Colonic mucosa (tissue), 4 donors: Measurements from ENCODE around the gene IYD. TPM values are rescaled to one million over a fixed set of nuclear protein-coding genes. Genes with fewer than 3 reads are reported as not detected.

Source experiments
- DNase-seq: peaks from one replicate; pipeline ENCODE4 v3.0.0-alpha.2; 2020
- H3K27ac ChIP-seq: fragments of 200-600 bp; one replicate; pipeline ENCODE4 v1.8.0; 2021
- H3K27me3 ChIP-seq: fragments of 200-600 bp; one replicate; pipeline ENCODE4 v1.8.0; 2021
- H3K36me3 ChIP-seq: fragments of 200-600 bp; one replicate; pipeline ENCODE4 v1.8.0; 2021
- H3K4me1 ChIP-seq: fragments of 200-600 bp; one replicate; pipeline ENCODE4 v1.8.0; 2021; ENCODE audit warnings: mild to moderate bottlenecking
- H3K4me3 ChIP-seq: fragments of 200-600 bp; one replicate; pipeline ENCODE4 v1.8.0; 2021
- H3K9ac ChIP-seq, 2 donors: one replicate each; pipeline ENCODE4 v1.7.0; 2013; ENCODE audit warnings: control low read depth in 2 of 2, low read depth in 2 of 2, low read length in 2 of 2
- H3K9me3 ChIP-seq: fragments of 200-600 bp; one replicate; pipeline ENCODE4 v1.8.0; 2021
- intact Hi-C: fragments of 100-400 bp; cut with DNase I; formaldehyde crosslinking; loops from one replicate; pipeline ENCODE4 v1.14.1; 2022
- total RNA-seq, 2 donors: library from RNA; stranded (reverse); fragmentation: NEBNext Ultra II Directional in 1 of 2; extraction: Animal tissue kit (Norgen Biotek cat#: 25700) in 1 of 2; gene quantifications; one replicate each; pipeline ENCODE4 v1.2.1, GENCODE V29; 2021
- TF ChIP-seq, protein P1 (sequence below): fragments of 200-600 bp; IDR thresholded peaks from one replicate; pipeline ENCODE4 v1.8.0; 2022; ENCODE audit warnings: antibody characterized with exemption, mild to moderate bottlenecking
- donor health status: healthy.
- donor health status: DM: no; HTN: no; CAD: no.
- donor health status: DM: no; HTN: no; CAD: no.

The IYD gene
- total RNA-seq, 2 donors from 2014 or later: 8.7 to 10.4 TPM

GRCh38 chr6:150324044-150324443 is 44.8 kb upstream of the IYD start:
- TF ChIP-seq, protein P1, sequence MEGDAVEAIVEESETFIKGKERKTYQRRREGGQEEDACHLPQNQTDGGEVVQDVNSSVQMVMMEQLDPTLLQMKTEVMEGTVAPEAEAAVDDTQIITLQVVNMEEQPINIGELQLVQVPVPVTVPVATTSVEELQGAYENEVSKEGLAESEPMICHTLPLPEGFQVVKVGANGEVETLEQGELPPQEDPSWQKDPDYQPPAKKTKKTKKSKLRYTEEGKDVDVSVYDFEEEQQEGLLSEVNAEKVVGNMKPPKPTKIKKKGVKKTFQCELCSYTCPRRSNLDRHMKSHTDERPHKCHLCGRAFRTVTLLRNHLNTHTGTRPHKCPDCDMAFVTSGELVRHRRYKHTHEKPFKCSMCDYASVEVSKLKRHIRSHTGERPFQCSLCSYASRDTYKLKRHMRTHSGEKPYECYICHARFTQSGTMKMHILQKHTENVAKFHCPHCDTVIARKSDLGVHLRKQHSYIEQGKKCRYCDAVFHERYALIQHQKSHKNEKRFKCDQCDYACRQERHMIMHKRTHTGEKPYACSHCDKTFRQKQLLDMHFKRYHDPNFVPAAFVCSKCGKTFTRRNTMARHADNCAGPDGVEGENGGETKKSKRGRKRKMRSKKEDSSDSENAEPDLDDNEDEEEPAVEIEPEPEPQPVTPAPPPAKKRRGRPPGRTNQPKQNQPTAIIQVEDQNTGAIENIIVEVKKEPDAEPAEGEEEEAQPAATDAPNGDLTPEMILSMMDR: no peak
- no peaks in the 10 kb centered on the region for H3K36me3 ChIP-seq

DNA sequence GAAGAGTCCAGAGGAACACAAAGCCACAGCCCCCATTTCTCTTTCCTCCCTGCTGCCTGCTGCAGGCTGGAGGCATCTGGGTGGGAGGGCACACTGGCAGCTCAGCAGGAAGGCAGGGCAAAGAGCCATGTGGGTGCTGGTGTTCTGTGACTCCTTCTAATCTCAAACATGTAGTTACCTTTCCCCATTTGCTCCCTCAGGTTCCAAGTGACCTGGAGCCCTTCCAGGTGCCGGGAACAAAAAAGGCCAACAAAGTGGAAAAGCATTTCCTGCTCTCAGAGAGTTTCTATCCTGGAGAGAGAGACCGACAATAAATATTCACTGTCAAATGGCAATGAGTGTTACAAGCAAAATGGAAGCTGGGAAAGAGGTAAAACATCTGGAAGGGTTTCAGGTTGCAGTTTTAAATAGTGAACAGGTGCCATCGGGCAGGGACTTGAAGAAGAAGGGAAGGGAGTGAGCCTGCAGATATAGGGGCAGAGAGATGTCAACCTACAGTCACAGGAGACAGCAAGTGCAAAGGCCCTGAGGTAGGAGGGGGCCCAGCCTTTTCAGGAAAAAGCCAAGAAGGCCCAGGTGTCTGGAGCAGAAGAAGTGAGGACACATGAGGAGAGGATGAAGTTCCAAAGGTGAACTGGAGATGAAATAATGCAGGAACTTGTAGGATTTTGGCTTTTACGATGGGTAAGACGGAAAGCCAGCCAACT is 43.6 kb upstream of the IYD start:
- intact Hi-C loops: no loop called here
- Histone ChIP-seq H3K9me3 (no peaks in the 10 kb centered on the region), H3K4me1 (no peaks in the 10 kb centered on the region), H3K4me3 (no peak overlapping the region), H3K36me3 (no peaks in the 10 kb centered on the region), H3K9ac (no peak overlapping the region), H3K27ac (no peak overlapping the region), H3K27me3 (no peaks in the 10 kb centered on the region)
- DNase-seq: no peak
- TF ChIP-seq, protein P1: no peak

More at GRCh38 chr6:150324044-150324443, 44.8 kb upstream of the IYD start:
- Histone ChIP-seq H3K27me3 (no peaks in the 10 kb centered on the region), H3K27ac (no peak overlapping the region), H3K9ac (no peak overlapping the region), H3K9me3 (no peaks in the 10 kb centered on the region), H3K4me1 (no peaks in the 10 kb centered on the region), H3K4me3 (no peak overlapping the region)
- no peak for DNase-seq
- intact Hi-C loops: no loop called here

- intact Hi-C loops: no loop called here
- no peak overlapping the region for H3K9ac ChIP-seq
- no peaks in the 10 kb centered on the region for H3K27me3 ChIP-seq
- TF ChIP-seq, protein P1: no peak
- no peak overlapping the region for H3K27ac ChIP-seq
- no peaks in the 10 kb centered on the region for H3K36me3 ChIP-seq
- no peak for DNase-seq
- H3K4me3 ChIP-seq: no peak overlapping the region
- no peaks in the 10 kb centered on the region for H3K9me3 ChIP-seq
- no peaks in the 10 kb centered on the region for H3K4me1 ChIP-seq
Measured at GRCh38 chr6:150327117-150327774, 41.6 kb upstream of the IYD start.

DNA sequence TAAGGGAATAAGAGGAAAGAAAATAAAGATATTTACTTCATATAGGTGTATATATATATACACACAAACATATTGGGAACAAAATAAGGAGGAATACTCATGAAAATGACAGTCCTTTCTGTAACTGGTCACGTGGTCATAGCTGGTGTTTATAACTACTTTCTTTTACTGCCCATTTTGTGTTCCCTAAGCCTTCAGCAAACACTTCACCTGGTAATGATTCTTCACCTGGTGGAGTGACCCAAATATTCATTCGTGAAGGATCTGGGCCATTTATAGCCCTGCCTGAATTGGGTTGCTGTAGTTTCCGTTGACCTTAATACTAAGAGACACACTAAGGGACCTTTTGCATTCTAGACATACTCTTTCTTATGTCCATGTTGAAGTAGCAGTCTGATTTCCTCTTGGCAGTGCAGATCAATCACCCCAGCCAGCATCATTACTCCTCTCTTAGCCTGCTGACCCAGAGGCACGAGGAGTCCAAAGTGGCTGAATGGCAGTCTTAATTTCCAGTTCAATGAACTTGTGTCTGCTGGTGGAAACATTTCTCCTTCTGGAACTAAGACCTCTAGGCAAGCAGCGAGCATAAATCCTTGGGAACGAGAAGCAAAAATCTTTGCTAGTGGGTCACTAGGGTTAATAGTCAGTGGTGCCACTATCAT is 39.9 kb upstream of the IYD start:
- H3K9ac ChIP-seq: no peak overlapping the region
- no peaks in the 10 kb centered on the region for H3K9me3 ChIP-seq
- no peak overlapping the region for H3K27ac ChIP-seq
- H3K4me1 ChIP-seq: no peaks in the 10 kb centered on the region
- H3K27me3 ChIP-seq: no peaks in the 10 kb centered on the region
- intact Hi-C loops: no loop called here
- DNase-seq: no peak
- H3K4me3 ChIP-seq: no peak overlapping the region
- H3K36me3 ChIP-seq: no peaks in the 10 kb centered on the region
- TF ChIP-seq, protein P1: no peak

DNA sequence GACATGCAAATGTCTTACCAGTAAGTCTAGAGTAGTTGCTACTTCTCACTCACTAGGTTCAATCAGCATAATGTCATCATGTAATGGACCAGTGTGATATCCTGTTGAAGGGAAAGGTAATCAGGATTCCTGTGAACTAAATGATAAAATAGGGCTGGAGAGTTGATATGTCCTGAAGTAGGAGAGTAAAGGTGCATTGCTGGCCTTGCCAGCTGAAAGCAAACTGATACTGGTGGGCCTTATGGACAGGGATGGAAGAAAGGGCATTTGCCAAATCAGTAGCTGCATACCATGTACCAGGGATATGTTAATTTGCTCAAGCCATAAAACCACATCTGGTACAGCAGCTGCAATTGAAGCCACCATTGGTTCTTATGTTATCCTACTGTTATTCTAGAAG is 37.5 kb upstream of the IYD start:
- intact Hi-C loops: no loop called here
- TF ChIP-seq, protein P1: no peak
- DNase-seq: no peak

More for the DNA sequence above, 37.5 kb upstream of the IYD start:
- no peaks in the 10 kb centered on the region for H3K9me3 ChIP-seq
- no peaks in the 10 kb centered on the region for H3K27me3 ChIP-seq
- H3K9ac ChIP-seq: no peak overlapping the region
- H3K4me1 ChIP-seq: no peaks in the 10 kb centered on the region
- no peak overlapping the region for H3K4me3 ChIP-seq
- no peak overlapping the region for H3K27ac ChIP-seq
- H3K36me3 ChIP-seq: no peaks in the 10 kb centered on the region
